ENCODE data around the gene PTPRZ1.

DNA sequence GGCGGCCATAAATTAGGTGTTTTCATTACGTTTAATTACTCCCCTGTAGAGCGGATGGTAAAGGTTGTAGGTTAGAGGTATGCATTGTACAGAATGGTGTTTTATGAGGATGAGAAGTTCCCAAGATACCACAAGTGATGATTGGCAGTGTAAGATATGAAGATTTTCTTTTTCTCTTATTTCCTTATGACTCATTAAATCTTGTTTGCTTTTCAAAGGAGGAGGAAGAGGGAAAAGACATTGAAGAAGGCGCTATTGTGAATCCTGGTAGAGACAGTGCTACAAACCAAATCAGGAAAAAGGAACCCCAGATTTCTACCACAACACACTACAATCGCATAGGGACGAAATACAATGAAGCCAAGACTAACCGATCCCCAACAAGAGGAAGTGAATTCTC, 137.2 kb downstream of the PTPRZ1 start:
- TF ChIP-seq POLR2A (IDR thresholded peaks at IDR 0.05; ENCODE audit: control extremely low read depth in 1 of 2, low read depth in 2 of 2, low read length in 2 of 2) (no peak), RXRA (IDR thresholded peaks at IDR 0.05; ENCODE audit: insufficient read depth, low read depth, low read length) (no peak), CEBPB (IDR thresholded peaks at IDR 0.05; ENCODE audit: low read depth, low read length) (no peak), HDAC6 (IDR thresholded peaks at IDR 0.05; ENCODE audit: low read depth, low read length) (no peak), RFX5 (IDR thresholded peaks at IDR 0.05; ENCODE audit: borderline replicate concordance, low read depth, low read length) (no peak)
- TF ChIP-seq, protein P1, sequence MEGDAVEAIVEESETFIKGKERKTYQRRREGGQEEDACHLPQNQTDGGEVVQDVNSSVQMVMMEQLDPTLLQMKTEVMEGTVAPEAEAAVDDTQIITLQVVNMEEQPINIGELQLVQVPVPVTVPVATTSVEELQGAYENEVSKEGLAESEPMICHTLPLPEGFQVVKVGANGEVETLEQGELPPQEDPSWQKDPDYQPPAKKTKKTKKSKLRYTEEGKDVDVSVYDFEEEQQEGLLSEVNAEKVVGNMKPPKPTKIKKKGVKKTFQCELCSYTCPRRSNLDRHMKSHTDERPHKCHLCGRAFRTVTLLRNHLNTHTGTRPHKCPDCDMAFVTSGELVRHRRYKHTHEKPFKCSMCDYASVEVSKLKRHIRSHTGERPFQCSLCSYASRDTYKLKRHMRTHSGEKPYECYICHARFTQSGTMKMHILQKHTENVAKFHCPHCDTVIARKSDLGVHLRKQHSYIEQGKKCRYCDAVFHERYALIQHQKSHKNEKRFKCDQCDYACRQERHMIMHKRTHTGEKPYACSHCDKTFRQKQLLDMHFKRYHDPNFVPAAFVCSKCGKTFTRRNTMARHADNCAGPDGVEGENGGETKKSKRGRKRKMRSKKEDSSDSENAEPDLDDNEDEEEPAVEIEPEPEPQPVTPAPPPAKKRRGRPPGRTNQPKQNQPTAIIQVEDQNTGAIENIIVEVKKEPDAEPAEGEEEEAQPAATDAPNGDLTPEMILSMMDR (IDR thresholded peaks at IDR 0.05; ENCODE audit: control extremely low read depth in 1 of 3, insufficient read depth in 1 of 3, low read depth in 1 of 3, low read length in 3 of 3) = no peak
- TF ChIP-seq, protein P2, sequence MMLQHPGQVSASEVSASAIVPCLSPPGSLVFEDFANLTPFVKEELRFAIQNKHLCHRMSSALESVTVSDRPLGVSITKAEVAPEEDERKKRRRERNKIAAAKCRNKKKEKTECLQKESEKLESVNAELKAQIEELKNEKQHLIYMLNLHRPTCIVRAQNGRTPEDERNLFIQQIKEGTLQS (IDR thresholded peaks at IDR 0.05; ENCODE audit: insufficient read depth, low read depth, low read length) = no peak

All from H1 (cell line).